ENCODE data around the gene CYFIP2.

Gene CYFIP2

DNA sequence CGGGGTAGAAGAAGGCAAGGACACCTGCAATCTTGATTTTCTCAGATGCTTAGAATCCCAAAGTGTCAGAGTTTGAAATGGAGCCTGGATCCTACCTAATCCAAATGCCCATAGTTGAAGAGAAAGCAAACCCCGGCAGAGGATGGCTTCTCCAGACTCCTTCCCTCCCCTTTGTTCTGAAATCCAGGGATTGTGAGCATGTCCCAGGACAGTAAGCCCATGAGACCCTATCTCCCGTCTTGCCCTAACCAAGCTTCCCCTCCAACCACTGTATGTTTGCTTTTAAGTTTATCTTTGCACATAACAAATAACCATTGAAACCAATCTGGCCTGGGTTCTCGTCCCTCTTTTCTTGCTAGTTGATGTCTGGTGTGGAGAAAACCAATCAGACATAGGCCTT, 115.8 kb downstream of the CYFIP2 start:
- Histone ChIP-seq H3K4me1 (ENCODE audit: low read length) (no peaks in the 10 kb centered on the region), H2AFZ (ENCODE audit: low read length) (no peak overlapping the region), H3K79me2 (ENCODE audit: low read length) (no peaks in the 10 kb centered on the region), H4K20me1 (ENCODE audit: insufficient read depth, low read length) (no peaks in the 10 kb centered on the region), H3F3A (ENCODE audit: insufficient read depth, low read length) (no peaks in the 10 kb centered on the region), H3K9ac (ENCODE audit: low read length) (no peak overlapping the region), H3K36me3 (replicated peaks; ENCODE audit: insufficient read depth, low read length) (peaks cover 8% of the 10 kb centered on the region; the same call in 1 of the 2 replicates), H3K4me3 (ENCODE audit: low read length) (no peak overlapping the region), H3K9me2 (replicated peaks; ENCODE audit: insufficient read depth, low read length) (no peaks in the 10 kb centered on the region), H3K27ac (ENCODE audit: low read length) (no peak overlapping the region), H3K9me3 (replicated peaks; ENCODE audit: insufficient read depth, low read length) (no peaks in the 10 kb centered on the region), H3K4me2 (ENCODE audit: low read depth, low read length) (no peak overlapping the region), H3K27me3 (replicated peaks; ENCODE audit: insufficient read depth, low read length) (no peaks in the 10 kb centered on the region)
- no peak for TF ChIP-seq EZH2phosphoT487 (IDR thresholded peaks at IDR 0.05; ENCODE audit: low read length)
- TF ChIP-seq, protein P1, sequence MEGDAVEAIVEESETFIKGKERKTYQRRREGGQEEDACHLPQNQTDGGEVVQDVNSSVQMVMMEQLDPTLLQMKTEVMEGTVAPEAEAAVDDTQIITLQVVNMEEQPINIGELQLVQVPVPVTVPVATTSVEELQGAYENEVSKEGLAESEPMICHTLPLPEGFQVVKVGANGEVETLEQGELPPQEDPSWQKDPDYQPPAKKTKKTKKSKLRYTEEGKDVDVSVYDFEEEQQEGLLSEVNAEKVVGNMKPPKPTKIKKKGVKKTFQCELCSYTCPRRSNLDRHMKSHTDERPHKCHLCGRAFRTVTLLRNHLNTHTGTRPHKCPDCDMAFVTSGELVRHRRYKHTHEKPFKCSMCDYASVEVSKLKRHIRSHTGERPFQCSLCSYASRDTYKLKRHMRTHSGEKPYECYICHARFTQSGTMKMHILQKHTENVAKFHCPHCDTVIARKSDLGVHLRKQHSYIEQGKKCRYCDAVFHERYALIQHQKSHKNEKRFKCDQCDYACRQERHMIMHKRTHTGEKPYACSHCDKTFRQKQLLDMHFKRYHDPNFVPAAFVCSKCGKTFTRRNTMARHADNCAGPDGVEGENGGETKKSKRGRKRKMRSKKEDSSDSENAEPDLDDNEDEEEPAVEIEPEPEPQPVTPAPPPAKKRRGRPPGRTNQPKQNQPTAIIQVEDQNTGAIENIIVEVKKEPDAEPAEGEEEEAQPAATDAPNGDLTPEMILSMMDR (IDR thresholded peaks at IDR 0.05; ENCODE audit: low read length) = no peak
- no peak for TF ChIP-seq EZH2 (optimal IDR thresholded peaks at IDR 0.05; ENCODE audit: low read depth, low read length)
- no peak for DNase-seq

DNA sequence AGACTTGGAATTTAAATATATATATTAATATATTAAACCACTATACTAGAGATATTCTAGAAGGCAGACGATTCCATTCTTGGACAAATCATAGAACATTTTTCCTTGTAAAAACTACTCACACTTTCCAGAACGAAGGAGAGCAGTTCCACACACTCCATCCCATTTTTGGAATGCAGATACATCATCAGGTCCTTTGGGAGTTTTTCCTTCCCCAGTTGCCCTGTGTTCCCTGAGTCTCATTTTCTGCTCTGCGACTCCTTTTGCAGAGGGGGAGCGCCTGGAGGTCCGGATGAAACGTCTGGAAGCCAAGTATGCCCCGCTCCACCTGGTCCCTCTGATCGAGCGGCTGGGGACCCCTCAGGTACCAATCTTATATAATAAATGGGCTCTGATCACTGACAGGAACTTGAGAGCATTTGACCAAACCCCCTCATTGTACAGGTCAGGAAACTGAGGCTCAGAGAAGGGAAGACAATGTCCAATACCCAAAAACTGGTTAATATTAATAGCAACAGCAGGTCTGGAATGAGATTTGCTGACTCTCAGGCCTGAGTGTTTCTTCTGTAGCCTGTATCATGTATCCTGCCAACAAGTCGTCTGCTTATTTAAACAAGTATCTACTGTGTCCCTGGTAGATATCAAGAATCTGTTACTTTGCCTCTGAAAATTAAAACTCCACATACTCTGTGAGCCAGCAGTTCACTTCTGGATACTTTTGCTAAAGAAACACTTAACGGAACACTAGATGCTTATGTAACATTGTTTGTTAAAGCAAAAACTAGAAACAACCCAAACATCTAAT, 117.3 kb downstream of the CYFIP2 start:
- no peak overlapping the region for H3K9ac ChIP-seq (ENCODE audit: low read length)
- no peaks in the 10 kb centered on the region for H3K9me3 ChIP-seq (replicated peaks; ENCODE audit: insufficient read depth, low read length)
- H3K9me2 ChIP-seq (replicated peaks; ENCODE audit: insufficient read depth, low read length) = no peaks in the 10 kb centered on the region
- TF ChIP-seq EZH2 (optimal IDR thresholded peaks at IDR 0.05; ENCODE audit: low read depth, low read length) = no peak
- TF ChIP-seq, protein P1 (IDR thresholded peaks at IDR 0.05; ENCODE audit: low read length) = no peak
- no peak for TF ChIP-seq EZH2phosphoT487 (IDR thresholded peaks at IDR 0.05; ENCODE audit: low read length)
- DNase-seq = no peak
- no peaks in the 10 kb centered on the region for H3K4me1 ChIP-seq (ENCODE audit: low read length)
- no peaks in the 10 kb centered on the region for H4K20me1 ChIP-seq (ENCODE audit: insufficient read depth, low read length)
- no peaks in the 10 kb centered on the region for H3K27me3 ChIP-seq (replicated peaks; ENCODE audit: insufficient read depth, low read length)
- H3K27ac ChIP-seq (ENCODE audit: low read length) = no peak overlapping the region
- no peak overlapping the region for H2AFZ ChIP-seq (ENCODE audit: low read length)
- no peaks in the 10 kb centered on the region for H3K79me2 ChIP-seq (ENCODE audit: low read length)
- H3K4me3 ChIP-seq (ENCODE audit: low read length) = no peak overlapping the region
- H3F3A ChIP-seq (ENCODE audit: insufficient read depth, low read length) = no peaks in the 10 kb centered on the region
- H3K4me2 ChIP-seq (ENCODE audit: low read depth, low read length) = no peak overlapping the region
- H3K36me3 ChIP-seq (replicated peaks; ENCODE audit: insufficient read depth, low read length) = peaks cover 8% of the 10 kb centered on the region; the same call in 1 of the 2 replicates

DNA sequence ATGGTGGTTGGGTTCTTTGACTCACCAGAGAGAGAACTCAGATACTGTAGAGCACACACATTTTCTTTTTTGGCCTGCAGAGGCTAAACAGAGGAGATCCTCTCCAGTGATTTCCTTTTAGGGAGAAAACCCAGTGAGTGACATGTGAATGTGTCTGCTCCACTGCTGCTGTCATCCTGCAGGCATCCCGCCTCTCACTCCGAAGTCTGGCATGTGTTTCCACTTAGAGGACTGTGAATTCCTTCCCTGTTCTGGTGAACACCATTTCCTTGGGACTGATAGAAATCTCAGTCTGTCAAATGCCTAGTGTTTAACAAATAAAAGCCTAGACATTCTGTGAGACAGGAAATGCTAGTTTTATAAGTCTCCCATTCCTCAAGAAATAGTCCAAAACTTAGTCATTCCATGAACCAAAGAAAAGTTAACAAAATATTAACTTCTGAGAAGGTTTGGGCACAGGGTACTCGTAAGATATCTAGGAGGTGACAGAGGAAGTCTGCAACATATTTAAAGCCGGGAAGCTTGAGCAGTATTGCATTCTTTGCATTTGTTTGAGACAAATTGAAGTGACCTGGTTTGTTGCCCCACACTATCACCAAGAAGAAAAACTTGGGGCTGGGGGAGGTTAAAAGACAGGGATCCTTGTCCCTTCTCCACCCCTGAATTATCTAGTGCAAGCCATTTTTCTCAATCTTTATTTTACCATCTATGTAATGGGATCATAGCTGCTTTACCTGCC, 119.2 kb downstream of the CYFIP2 start:
- no peaks in the 10 kb centered on the region for H3K9me3 ChIP-seq (replicated peaks; ENCODE audit: insufficient read depth, low read length)
- no peak for TF ChIP-seq EZH2phosphoT487 (IDR thresholded peaks at IDR 0.05; ENCODE audit: low read length)
- TF ChIP-seq EZH2 (optimal IDR thresholded peaks at IDR 0.05; ENCODE audit: low read depth, low read length) = no peak
- TF ChIP-seq, protein P1 (IDR thresholded peaks at IDR 0.05; ENCODE audit: low read length) = no peak
- no peak for DNase-seq
- H4K20me1 ChIP-seq (ENCODE audit: insufficient read depth, low read length) = no peaks in the 10 kb centered on the region
- no peaks in the 10 kb centered on the region for H3K4me1 ChIP-seq (ENCODE audit: low read length)
- no peaks in the 10 kb centered on the region for H3K27me3 ChIP-seq (replicated peaks; ENCODE audit: insufficient read depth, low read length)
- H3K79me2 ChIP-seq (ENCODE audit: low read length) = no peaks in the 10 kb centered on the region
- H3K4me3 ChIP-seq (ENCODE audit: low read length) = no peak overlapping the region
- no peak overlapping the region for H3K4me2 ChIP-seq (ENCODE audit: low read depth, low read length)
- H3K9me2 ChIP-seq (replicated peaks; ENCODE audit: insufficient read depth, low read length) = no peaks in the 10 kb centered on the region
- no peak overlapping the region for H3K27ac ChIP-seq (ENCODE audit: low read length)
- H2AFZ ChIP-seq (ENCODE audit: low read length) = no peak overlapping the region
- no peak overlapping the region for H3K9ac ChIP-seq (ENCODE audit: low read length)
- H3F3A ChIP-seq (ENCODE audit: insufficient read depth, low read length) = no peaks in the 10 kb centered on the region
- peaks cover 8% of the 10 kb centered on the region; the same call in 1 of the 2 replicates for H3K36me3 ChIP-seq (replicated peaks; ENCODE audit: insufficient read depth, low read length)
